Gastroesophageal sphincter (tissue), 3 donors: ENCODE results near the gene TESK2.

Experiments used
- CTCF ChIP-seq, 4 experiments: fragments of 200-600 bp in 2 of 4; fragments of 450-650 bp in 2 of 4; sonication (generic) in 1 of 4; IDR thresholded peaks; one replicate each; pipeline ENCODE4 v1.5.1; 2017 to 2019; ENCODE audit warnings: antibody characterized with exemption in 4 of 4, mild to moderate bottlenecking in 2 of 4, moderate library complexity in 2 of 4
- EP300 ChIP-seq: sonication (generic); formaldehyde crosslinking; IDR thresholded peaks from one replicate; pipeline ENCODE4 v1.6.1; 2017; ENCODE audit warnings: antibody characterized with exemption, mild to moderate bottlenecking
- POLR2A ChIP-seq, 2 donors: fragments of 450-650 bp; IDR thresholded peaks; one replicate each; pipeline ENCODE4 v1.6.1; 2017; ENCODE audit warnings: antibody characterized with exemption in 2 of 2, mild to moderate bottlenecking in 2 of 2, moderate library complexity in 1 of 2

- TF ChIP-seq POLR2A (IDR thresholded peaks at IDR 0.05), result no peak
- TF ChIP-seq EP300, result no peak
- TF ChIP-seq CTCF (IDR thresholded peaks at IDR 0.05), result no peak
Measured at GRCh38 chr1:45536886-45537285, 45.9 kb upstream of the TESK2 start.
